ENCODE data around the gene YPEL3. TPM values are rescaled to one million over a fixed set of nuclear protein-coding genes. Genes with fewer than 3 reads are reported as not detected.
"Not testable (repeated sequence)": the region's sequence is repeated elsewhere in the genome, so short reads cannot be mapped to it uniquely, and the experiment has no call there.

The YPEL3 gene
- total and polyA plus RNA-seq, 4 donors, result 66.0 to 240 (median 92.3) TPM

DNA sequence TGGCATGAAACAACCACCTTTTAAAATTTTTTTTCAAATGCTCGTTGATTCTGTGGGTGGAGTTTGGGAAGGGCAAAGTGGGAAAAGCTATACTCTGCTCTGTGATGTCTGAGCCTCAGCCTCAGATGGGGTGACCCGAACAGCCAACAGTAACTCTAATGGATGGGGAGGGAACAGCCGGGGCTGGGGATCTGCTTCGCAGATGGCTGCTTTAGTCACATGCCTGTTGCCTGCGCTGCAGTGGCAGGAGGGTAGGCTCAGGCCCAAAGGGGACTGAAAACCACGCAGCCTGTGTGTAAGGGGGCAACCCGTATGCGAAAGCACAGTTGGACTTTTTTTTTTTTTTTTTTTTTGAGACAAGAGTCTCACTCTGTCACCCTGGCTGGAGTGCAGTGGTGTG lies 41.9 kb upstream of the YPEL3 start:
- ATAC-seq (ENCODE audit: low FRiP score) (no peak), DNase-seq (no peak)
- Histone ChIP-seq H3K4me3 (ENCODE audit: low read length in 2 of 2) (no peak overlapping the region), H3K36me3 (ENCODE audit: control insufficient read depth in 1 of 2, insufficient read depth in 2 of 2, low read length in 1 of 2) (no peaks in the 10 kb centered on the region), H3K9me3 (ENCODE audit: control insufficient read depth, low read length) (no peaks in the 10 kb centered on the region), H3K27me3 (ENCODE audit: control insufficient read depth in 1 of 2, insufficient read depth in 2 of 2, low read length in 1 of 2) (no peaks in the 10 kb centered on the region), H3K4me1 (ENCODE audit: control insufficient read depth in 1 of 2, insufficient read depth in 2 of 2, low read length in 2 of 2) (no peaks in the 10 kb centered on the region), H3K27ac (ENCODE audit: low read depth in 1 of 2, low read length in 2 of 2) (no peak overlapping the region)
- 63 to 70% methylated on average over 8 of the region's 8 CpGs for WGBS, 2 donors
- intact Hi-C loops (cut with DNase I), result no loop called here

DNA sequence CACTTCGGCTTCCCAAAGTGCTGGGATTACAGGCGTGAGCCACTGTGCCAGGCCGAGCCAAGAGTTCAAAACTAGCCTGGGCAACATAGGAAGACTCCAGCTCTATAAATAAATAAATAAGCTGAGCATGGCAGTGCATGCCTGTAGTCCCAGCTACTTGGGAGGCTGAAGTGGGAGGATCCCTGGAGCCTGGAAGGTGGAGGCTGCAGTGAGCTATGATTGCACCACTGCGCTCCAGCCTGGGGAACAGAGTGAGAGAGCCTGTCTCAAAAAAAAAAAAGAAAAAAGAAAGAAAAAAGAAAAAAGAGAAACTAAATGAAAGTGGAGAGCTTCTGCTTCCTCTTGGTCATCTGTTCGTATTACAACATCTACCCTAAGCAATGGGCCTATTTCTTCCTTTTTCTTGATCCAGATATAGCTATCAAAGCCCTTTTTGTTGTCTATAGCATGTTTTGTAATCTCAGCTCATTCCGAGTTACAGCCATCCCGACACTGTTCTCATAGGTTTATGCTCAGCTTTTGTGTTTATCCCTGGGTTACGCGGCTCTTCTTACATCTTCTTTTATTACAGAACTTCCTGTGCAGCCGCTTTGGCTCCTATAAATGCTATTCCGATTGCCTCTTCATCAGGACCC lies 41.1 kb upstream of the YPEL3 start:
- WGBS, 2 donors, result 84 to 86% methylated on average over 11 of the region's 11 CpGs
- DNase-seq (no peak), ATAC-seq (ENCODE audit: low FRiP score) (no peak)
- Histone ChIP-seq H3K27ac (ENCODE audit: low read depth in 1 of 2, low read length in 2 of 2) (no peak overlapping the region), H3K9me3 (ENCODE audit: control insufficient read depth, low read length) (no peaks in the 10 kb centered on the region), H3K36me3 (ENCODE audit: control insufficient read depth in 1 of 2, insufficient read depth in 2 of 2, low read length in 1 of 2) (no peaks in the 10 kb centered on the region), H3K27me3 (ENCODE audit: control insufficient read depth in 1 of 2, insufficient read depth in 2 of 2, low read length in 1 of 2) (no peaks in the 10 kb centered on the region), H3K4me1 (ENCODE audit: control insufficient read depth in 1 of 2, insufficient read depth in 2 of 2, low read length in 2 of 2) (no peaks in the 10 kb centered on the region), H3K4me3 (ENCODE audit: low read length in 2 of 2) (no peak overlapping the region)
- intact Hi-C loops (cut with DNase I), result no loop called here

DNA sequence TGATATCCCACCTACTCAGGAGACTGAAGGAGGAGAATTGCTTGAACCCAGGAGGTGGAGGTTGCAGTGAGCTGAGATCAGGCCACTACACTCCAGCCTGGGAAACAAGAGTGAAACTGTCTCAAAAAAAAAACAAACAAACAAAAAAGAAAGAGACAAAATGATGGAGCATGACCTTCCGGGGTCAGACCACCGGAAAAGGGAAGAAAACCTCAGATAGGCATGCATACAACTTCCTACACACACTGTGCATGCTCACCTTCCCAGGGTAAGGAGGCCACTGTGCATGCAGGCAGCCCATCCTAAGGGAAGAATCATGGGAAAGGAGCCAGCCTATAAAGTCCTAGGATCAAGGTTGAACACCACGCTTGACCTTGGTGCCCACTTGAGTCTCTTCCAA lies 36.6 kb upstream of the YPEL3 start:
- Histone ChIP-seq H3K4me3 (ENCODE audit: low read length in 2 of 2) (no peak overlapping the region), H3K27ac (ENCODE audit: low read depth in 1 of 2, low read length in 2 of 2) (no peak overlapping the region), H3K9me3 (ENCODE audit: control insufficient read depth, low read length) (no peaks in the 10 kb centered on the region), H3K27me3 (ENCODE audit: control insufficient read depth in 1 of 2, insufficient read depth in 2 of 2, low read length in 1 of 2) (no peaks in the 10 kb centered on the region), H3K4me1 (ENCODE audit: control insufficient read depth in 1 of 2, insufficient read depth in 2 of 2, low read length in 2 of 2) (no peaks in the 10 kb centered on the region), H3K36me3 (ENCODE audit: control insufficient read depth in 1 of 2, insufficient read depth in 2 of 2, low read length in 1 of 2) (no peaks in the 10 kb centered on the region)
- no peak for DNase-seq
- no peak for ATAC-seq (ENCODE audit: low FRiP score)
- intact Hi-C loops (cut with DNase I), result no loop called here
- WGBS, 2 donors, result 49 to 61% methylated on average over 3 of the region's 3 CpGs

DNA sequence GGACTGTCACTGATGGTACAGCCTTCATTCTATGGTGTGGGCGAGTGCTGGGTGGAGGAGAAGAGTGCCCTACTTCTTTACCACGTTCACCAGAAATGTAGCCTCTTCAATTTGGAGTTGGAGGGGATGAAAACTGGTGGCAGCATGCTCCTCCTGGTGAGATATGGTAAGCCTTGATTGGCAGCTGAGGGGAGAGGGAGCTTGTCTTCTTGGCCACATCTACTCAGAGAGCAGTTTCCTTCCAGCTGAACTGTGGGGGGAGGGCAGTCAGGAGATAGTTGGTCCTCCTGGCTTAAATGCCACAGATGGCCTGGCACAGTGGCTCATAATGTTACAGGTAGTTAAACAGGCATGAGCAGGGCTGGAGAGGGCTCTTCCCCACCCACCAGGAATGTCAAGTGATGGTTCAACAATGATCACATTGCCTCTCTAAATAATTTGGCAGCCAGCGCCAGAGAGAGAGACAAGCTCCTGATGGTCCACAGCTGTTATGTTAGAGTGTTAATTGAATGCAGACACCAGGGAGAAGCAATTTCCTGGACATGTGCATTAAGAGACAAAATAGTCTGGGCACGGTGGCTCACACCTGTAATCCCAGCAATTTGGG lies 36.0 kb upstream of the YPEL3 start:
- no peaks in the 10 kb centered on the region for H3K4me1 ChIP-seq (ENCODE audit: control insufficient read depth in 1 of 2, insufficient read depth in 2 of 2, low read length in 2 of 2)
- intact Hi-C loops (cut with DNase I), result no loop called here
- no peak overlapping the region for H3K27ac ChIP-seq (ENCODE audit: low read depth in 1 of 2, low read length in 2 of 2)
- DNase-seq (no peak), ATAC-seq (ENCODE audit: low FRiP score) (no peak)
- no peaks in the 10 kb centered on the region for H3K36me3 ChIP-seq (ENCODE audit: control insufficient read depth in 1 of 2, insufficient read depth in 2 of 2, low read length in 1 of 2)
- WGBS, 2 donors, result 69 to 70% methylated on average over 4 of the region's 4 CpGs
- no peaks in the 10 kb centered on the region for H3K27me3 ChIP-seq (ENCODE audit: control insufficient read depth in 1 of 2, insufficient read depth in 2 of 2, low read length in 1 of 2)
- no peaks in the 10 kb centered on the region for H3K9me3 ChIP-seq (ENCODE audit: control insufficient read depth, low read length)
- H3K4me3 ChIP-seq (ENCODE audit: low read length in 2 of 2), result no peak overlapping the region

DNA sequence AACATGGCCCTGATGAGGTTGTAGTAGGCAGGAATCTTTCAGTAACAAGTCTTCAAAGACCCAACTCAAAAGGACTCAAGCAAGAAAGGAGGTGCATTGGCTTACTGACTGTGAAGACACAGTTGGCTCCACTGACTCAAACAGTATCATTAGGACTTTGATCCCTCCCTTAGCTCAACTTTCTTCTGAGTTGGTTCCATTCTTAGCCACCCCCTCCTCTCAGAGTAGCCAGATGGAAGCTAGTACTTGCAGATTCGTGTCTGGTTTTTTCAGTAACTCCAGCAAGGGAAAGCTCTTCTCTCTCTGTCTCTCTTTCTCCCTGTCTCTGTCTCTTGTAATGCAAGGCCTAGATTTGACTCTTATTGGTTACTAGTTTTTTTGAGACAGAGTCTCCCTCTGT lies 32.0 kb upstream of the YPEL3 start:
- DNase-seq (no peak), ATAC-seq (ENCODE audit: low FRiP score) (no peak)
- peaks cover 0 to 2% of the 10 kb centered on the region in 2 donors for H3K4me1 ChIP-seq (ENCODE audit: control insufficient read depth in 1 of 2, insufficient read depth in 2 of 2, low read length in 2 of 2)
- no peak overlapping the region for H3K27ac ChIP-seq (ENCODE audit: low read depth in 1 of 2, low read length in 2 of 2)
- H3K9me3 ChIP-seq (ENCODE audit: control insufficient read depth, low read length), result no peaks in the 10 kb centered on the region
- no peaks in the 10 kb centered on the region for H3K36me3 ChIP-seq (ENCODE audit: control insufficient read depth in 1 of 2, insufficient read depth in 2 of 2, low read length in 1 of 2)
- H3K27me3 ChIP-seq (ENCODE audit: control insufficient read depth in 1 of 2, insufficient read depth in 2 of 2, low read length in 1 of 2), result no peaks in the 10 kb centered on the region
- no peak overlapping the region for H3K4me3 ChIP-seq (ENCODE audit: low read length in 2 of 2)
- 80 to 83% methylated on average over 1 of the region's 1 CpG for WGBS, 2 donors
- intact Hi-C loops (cut with DNase I), result loop anchor here in 1 of 2 donors (10.0 kb wide), 1 partner anchor 287 kb away; no protein-coding TSS in a partner anchor

DNA sequence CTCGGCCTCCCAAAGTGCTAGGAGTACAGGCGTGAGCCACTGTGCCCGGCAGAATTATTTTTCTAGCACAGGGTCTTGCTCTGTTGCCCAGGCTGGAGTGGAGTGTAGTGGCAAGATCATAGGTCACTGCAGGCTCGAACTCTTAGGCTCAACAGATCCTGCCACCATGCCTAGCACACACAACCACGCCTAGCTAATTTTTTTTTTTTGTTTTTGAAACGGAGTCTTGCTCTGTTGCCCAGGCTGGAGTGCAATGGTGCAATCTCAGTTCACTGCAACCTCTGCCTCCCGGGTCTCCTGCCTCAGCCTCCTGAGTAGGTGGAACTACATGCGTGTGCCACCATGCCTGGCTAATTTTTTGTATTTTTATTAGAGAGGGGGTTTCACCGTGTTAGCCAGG lies 29.7 kb upstream of the YPEL3 start:
- WGBS, 2 donors, result 91% methylated on average over 9 of the region's 9 CpGs
- not testable (repeated sequence) for H3K4me1 ChIP-seq (ENCODE audit: control insufficient read depth in 1 of 2, insufficient read depth in 2 of 2, low read length in 2 of 2); H3K9me3 ChIP-seq (ENCODE audit: control insufficient read depth, low read length); H3K27ac ChIP-seq (ENCODE audit: low read depth in 1 of 2, low read length in 2 of 2); H3K36me3 ChIP-seq (ENCODE audit: control insufficient read depth in 1 of 2, insufficient read depth in 2 of 2, low read length in 1 of 2); H3K4me3 ChIP-seq (ENCODE audit: low read length in 2 of 2); DNase-seq; ATAC-seq (ENCODE audit: low FRiP score); H3K27me3 ChIP-seq (ENCODE audit: control insufficient read depth in 1 of 2, insufficient read depth in 2 of 2, low read length in 1 of 2)
- intact Hi-C loops (cut with DNase I), result loop anchor here in 1 of 2 donors (10.0 kb wide), 1 partner anchor 289 kb away; no protein-coding TSS in a partner anchor

DNA sequence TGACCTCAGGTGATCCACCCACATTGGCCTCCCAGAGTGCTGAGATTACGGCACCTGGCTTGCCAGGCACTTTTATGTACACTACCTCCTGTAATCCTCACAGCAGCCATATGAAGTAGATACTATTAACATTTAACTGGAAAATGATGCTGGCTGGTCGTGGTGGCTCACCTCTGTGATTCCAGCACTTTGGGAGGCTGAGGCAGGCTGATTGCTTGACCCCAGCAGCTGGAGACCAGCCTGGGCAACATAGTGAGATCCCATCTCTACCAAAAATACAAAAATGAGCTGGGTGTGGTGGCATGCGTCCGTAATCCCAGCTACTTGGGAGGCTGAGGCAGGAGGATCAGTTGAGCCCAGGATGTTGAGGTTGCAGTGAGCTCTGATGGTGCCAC lies 29.0 kb upstream of the YPEL3 start:
- 88 to 91% methylated on average over 4 of the region's 4 CpGs for WGBS, 2 donors
- H3K36me3 ChIP-seq (ENCODE audit: control insufficient read depth in 1 of 2, insufficient read depth in 2 of 2, low read length in 1 of 2), result no peaks in the 10 kb centered on the region
- peaks cover 0 to 2% of the 10 kb centered on the region in 2 donors for H3K4me1 ChIP-seq (ENCODE audit: control insufficient read depth in 1 of 2, insufficient read depth in 2 of 2, low read length in 2 of 2)
- no peak for DNase-seq
- no peak overlapping the region for H3K27ac ChIP-seq (ENCODE audit: low read depth in 1 of 2, low read length in 2 of 2)
- H3K9me3 ChIP-seq (ENCODE audit: control insufficient read depth, low read length), result no peaks in the 10 kb centered on the region
- intact Hi-C loops (cut with DNase I), result loop anchor here (5.0 to 10.0 kb wide), 3 partner anchors 57 to 290 kb away; partner anchors contain the start of gene CORO1A (in 1 of the 2)
- no peak overlapping the region for H3K4me3 ChIP-seq (ENCODE audit: low read length in 2 of 2)
- no peak for ATAC-seq (ENCODE audit: low FRiP score)
- H3K27me3 ChIP-seq (ENCODE audit: control insufficient read depth in 1 of 2, insufficient read depth in 2 of 2, low read length in 1 of 2), result no peaks in the 10 kb centered on the region

DNA sequence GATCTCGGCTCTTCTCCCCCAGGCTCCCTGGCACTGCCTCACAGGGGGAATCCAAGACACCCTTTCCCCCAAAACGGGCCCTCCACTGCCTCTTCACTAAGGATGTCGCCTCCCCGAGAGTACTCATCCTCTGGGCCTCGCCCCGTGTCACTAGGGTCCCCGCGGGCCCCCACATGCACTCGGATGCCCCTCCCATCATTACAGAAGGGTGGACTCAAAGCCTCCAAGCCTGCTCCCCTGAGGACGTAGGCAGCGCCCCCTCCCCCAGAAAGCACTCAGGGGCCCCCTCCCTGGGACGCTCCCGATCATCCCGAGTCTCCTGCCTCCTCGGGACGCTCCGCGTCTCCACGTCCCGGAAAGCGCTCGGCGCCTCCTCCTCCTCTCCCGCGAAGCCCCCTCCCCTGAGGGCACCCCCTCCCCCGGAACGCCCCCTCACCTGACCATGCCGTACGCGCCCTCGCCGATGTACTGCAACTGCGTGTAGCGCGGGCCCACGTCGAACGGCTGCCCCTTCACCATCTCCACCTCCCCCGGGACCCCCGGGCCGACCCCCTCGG lies 26.7 kb upstream of the YPEL3 start:
- DNase-seq, result peak in 1 of 2 donors; percentile 74
- H3K9me3 ChIP-seq (ENCODE audit: control insufficient read depth, low read length), result no peaks in the 10 kb centered on the region
- H3K27me3 ChIP-seq (ENCODE audit: control insufficient read depth in 1 of 2, insufficient read depth in 2 of 2, low read length in 1 of 2), result no peaks in the 10 kb centered on the region
- 0 to 1% methylated on average over 25 to 42 of the region's 42 CpGs for WGBS, 2 donors
- ATAC-seq (ENCODE audit: low FRiP score), result peak; percentile 49
- peak overlapping the region in 1 of 2 donors; percentile 43 for H3K27ac ChIP-seq (ENCODE audit: low read depth in 1 of 2, low read length in 2 of 2)
- peak overlapping the region; percentile 80 to 97 for H3K4me3 ChIP-seq (ENCODE audit: low read length in 2 of 2)
- intact Hi-C loops (cut with DNase I), result loop anchor here (5.0 to 10.0 kb wide), 3 partner anchors 60 to 292 kb away; partner anchors contain the start of gene CORO1A (in 1 of the 2)
- H3K36me3 ChIP-seq (ENCODE audit: control insufficient read depth in 1 of 2, insufficient read depth in 2 of 2, low read length in 1 of 2), result peaks cover 0 to 1% of the 10 kb centered on the region in 2 donors
- peaks cover 0 to 2% of the 10 kb centered on the region in 2 donors for H3K4me1 ChIP-seq (ENCODE audit: control insufficient read depth in 1 of 2, insufficient read depth in 2 of 2, low read length in 2 of 2)

Measured in aorta (tissue), 5 donors.